EH (cell line): ENCODE results near the gene NAA80.
"Not testable (repeated sequence)": the region's sequence is repeated elsewhere in the genome, so short reads cannot be mapped to it uniquely, and the experiment has no call there.

ENCODE experiments used
- DNase-seq: peaks from one replicate; pipeline ENCODE4 v3.0.0-alpha.2; 2015; ENCODE audit warnings: low read depth

NAA80 gene

DNA sequence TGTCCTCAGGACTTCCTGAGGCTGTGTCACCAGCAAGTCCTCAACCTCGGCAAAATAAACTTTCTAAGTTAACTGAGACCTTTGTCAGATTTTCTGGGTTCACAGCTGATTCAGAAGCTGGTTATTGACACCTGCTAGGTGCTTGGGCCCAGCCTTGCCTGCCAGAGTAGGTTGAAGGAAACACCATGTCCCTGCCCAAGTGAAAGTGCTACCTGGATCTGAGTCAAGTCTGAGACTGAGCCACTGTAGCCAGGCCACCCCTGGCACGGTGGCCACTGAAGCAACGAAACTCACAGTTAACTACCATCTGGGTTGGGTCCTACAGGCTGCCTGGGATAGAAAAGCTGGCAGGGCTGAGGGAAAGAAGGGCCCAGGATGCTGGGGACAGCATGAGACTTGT is 15.1 kb upstream of the NAA80 start:
- no peak for DNase-seq

GRCh38 chr3:50312041-50312440 is 12.8 kb upstream of the NAA80 start:
- DNase-seq = not testable (repeated sequence)

DNA sequence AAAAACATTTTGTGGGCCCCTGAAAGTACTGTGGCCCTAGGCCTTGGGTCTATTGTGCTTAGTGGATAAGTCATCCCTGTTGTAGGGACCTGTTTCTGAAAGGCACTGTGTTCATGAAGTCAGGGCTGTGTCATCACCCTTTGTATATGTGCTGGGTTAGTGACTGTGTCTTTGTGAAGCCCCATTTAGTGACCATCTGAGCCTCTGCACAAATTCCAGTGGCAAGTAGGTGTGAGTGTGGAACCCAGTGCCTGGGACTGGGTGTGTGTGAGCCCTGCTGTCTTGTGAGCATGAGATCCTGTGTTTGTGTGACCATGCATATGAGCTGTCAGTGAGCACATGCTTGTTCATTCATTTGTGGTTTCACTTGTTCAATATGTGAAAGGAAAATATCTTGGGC is 5.4 kb upstream of the NAA80 start:
- no peak for DNase-seq

DNA sequence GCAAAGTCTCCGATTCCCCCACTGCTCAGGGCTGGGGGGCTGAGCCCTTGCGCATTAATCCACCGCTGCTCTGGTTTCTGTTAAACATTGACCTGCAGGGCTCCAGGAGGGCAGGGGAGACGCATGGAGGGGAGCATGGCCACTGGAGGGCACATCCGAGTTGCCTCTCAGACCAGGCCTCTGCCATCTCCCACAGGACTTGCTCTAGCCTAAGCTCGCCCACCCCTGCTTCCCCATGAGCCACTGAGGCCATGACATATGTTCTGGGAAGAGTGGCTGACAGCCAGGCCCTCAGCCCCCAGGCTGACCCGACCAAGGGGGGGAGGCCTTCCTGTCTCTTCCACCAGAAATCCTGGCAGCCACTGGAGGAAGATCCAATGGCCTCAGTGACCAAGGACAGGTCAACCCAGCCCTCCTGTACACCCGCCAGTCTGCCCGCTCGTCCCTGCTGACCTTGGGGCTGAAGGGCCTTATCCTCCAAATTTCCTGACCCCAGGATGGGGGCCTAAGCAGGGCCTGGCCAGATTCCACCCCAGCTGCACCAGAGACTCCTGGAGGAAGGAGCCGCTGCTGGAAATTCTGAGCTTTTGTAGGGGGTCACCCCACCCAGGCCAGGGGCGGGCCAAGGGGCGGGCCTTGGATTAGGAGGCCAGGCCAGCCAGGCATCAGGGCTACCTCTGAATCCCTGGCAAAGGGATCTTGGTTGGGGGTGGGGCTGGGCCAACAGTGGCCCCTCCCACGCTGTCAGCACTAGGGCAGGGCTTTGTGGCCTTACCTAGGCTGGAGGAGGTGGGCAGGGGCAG is 4.0 kb upstream of the NAA80 start, which contains the start of gene HYAL1:
HYAL1 (minus strand) TSS at position 562 of the 803 bp plus-strand sequence. CDS start 618 bp downstream, outside the sequence.
- peak; percentile 23 for DNase-seq

DNA sequence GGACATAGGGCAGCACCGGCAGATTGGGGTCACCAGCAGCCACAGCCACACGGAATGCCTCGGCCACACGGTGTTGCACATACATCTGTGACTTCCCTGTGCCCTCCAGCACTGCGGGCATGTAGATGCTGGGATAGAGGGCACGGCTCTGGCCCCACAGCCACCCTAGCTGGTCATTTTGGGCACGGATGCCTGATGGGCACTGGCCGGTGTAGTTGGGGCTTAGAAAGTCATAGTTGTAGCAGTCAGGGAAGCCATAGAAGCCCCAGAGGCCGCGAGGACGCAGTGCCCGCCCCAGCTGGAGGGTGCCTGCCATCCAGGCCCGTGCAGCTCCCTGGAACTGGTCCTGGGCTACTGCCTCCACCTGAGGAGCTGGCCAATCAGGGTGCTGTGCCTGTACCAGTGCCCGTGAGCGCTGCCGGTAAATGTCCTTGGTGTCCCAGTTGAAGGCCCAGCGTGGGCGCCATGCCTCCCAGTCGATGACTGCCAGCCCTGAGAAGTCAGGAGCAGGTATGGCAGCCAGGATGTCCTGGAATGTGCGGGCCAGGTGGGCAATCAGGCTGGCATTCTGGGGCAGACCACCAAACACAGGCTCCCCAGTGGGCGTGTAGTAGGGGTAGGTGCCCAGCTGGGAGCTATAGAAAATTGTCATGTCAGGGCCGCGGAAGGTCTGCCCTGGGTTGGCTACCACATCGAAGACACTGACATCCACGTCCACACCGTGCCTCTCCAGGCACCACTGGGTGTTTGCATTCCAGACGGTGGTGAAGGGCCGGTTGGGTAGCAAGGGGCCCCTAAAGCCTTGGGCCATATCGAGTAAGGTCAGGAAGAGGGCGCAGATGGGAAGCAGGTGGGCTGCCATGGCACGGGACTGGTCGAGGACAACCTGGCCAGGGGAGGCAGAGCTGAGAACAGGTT is 3.1 kb upstream of the NAA80 start:
- DNase-seq = no peak

DNA sequence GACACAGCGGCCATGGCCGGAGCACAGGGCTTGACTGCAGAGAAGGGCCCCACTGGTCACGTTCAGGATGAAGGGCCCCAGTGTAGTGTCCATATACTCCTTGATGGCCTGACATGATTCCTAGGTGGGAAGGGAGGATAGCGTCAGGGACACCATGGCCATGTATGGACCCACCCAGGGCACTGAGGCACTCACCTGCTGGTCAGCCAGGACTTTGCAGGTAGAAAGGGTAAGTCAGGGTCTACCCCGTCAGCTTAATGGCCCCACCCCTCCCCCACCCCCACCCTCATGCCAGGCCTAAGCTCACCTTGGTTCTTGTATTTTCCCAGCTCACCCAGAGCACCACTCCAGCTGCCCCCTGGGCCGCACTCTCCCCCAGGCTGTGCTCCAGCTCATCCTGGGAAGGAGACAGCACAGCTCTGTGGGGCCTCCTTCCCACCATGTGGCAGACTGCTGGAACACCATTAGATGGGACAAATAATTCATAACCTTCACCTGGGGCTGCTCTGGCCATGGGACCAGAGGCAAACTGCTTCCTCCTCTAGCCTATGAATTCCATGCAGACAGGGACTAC is 1.6 kb upstream of the NAA80 start:
- DNase-seq = no peak

DNA sequence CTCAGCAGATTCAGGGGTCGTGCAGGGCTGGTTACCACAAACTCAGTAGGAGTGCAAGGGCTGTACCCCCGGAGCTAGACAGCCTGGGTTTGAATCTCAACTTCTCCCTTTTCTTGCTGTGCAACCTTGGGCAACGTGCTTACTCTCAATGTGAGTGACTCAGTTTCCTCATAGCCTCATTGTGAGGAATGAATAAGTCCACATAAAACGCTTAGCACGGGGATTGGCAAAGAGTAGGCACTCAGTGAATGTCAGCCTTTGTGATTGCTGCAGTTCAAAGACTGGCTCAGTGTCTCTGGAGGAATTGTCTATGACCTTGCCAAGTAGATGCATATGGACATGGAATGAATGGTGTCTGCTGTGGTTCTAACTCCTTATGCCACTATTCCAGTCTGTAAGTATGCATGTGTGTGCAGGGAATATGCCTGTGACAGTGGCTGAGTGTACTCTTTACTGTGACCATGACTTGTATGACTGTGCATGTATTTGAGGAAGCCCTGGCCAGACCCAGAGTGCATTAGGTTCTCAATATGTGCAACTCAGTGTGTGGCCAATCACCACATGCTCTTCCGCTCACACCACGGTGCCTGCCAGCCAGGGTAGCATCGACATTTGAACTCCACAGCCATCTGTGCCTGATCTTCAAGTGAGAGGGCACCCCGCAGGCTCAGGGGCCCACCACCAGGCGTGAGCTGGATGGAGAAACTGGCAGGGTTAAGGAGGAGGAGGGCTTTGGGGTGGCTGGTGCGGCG is 900 bp upstream of the NAA80 start:
- peak; percentile 54 for DNase-seq

GRCh38 chr3:50299638-50299928 is 378 bp upstream of the NAA80 start:
- no peak for DNase-seq

DNA sequence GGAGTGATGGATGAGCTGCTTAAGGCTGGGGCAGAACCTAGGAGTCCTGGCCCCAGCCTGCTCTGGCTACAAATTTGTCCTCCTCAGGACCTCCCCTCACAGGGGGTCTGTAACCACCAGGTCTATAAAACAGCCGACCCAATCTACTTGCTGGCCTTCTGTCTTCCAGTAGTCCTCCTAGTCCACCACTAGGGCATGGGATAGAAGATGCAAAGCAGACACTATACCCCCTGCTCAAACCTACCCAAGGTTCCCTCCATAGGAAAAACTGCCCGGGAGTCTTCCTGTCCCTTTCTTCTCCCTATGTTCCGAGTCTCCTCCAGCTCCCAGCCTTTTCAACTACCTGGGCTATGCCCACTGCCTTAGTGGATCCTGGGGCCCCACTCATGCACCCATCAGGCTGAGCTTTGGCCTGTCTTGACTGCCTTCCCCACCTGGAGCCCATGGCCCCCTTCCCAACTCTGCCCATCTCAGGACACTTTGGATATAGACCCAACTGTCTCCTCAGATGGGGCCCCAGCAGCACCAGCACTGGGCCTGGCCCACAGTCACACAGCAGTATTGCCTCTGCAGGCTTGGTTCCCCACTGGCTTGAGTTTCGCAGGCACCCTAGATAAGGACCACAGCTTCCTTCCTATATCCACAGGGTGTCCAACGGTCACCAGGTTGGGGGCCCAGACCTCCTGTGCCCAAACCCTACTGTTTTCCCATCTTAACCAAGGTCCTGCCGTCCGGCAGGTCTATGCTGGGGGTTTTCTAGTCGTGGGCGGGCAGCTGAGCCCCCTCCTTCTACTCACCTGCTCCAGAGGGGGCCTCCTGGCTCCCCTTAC is 1.1 kb downstream of the NAA80 start:
- no peak for DNase-seq

GRCh38 chr3:50297384-50297775 is 1.8 kb downstream of the NAA80 start:
- DNase-seq = no peak

DNA sequence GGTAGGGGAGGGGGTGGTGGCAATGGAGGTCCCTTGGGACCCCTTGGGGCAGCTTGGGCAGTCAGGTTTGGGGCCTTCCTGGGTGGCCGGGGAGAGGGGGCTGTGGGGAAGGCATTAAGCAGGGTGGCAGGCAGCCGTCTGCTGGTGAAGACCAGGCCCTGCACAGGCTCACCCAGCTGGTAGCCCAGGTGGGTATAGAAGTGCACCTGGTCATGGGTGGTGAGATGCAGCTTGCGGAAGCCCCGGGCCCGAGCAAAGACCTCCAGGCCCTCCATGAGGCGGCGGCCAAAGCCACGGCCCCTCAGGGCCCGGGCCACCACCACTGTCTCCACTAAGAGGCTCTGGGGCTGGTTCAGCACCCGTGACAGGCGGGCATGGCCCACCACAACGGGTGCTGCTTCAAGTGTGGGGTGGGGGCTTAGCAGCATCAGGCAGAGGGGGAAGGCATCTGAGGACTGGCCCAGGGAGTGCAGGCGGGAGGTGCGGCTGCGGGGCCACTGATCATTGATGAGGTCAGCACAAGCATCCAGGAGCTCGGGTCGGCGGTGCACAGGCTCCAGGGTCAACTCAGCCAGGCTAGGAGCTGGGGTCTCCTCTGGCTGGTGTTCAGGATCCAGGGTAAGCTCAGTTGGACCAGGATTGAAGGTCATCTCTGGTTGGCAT is 2.4 kb downstream of the NAA80 start:
- no peak for DNase-seq

DNA sequence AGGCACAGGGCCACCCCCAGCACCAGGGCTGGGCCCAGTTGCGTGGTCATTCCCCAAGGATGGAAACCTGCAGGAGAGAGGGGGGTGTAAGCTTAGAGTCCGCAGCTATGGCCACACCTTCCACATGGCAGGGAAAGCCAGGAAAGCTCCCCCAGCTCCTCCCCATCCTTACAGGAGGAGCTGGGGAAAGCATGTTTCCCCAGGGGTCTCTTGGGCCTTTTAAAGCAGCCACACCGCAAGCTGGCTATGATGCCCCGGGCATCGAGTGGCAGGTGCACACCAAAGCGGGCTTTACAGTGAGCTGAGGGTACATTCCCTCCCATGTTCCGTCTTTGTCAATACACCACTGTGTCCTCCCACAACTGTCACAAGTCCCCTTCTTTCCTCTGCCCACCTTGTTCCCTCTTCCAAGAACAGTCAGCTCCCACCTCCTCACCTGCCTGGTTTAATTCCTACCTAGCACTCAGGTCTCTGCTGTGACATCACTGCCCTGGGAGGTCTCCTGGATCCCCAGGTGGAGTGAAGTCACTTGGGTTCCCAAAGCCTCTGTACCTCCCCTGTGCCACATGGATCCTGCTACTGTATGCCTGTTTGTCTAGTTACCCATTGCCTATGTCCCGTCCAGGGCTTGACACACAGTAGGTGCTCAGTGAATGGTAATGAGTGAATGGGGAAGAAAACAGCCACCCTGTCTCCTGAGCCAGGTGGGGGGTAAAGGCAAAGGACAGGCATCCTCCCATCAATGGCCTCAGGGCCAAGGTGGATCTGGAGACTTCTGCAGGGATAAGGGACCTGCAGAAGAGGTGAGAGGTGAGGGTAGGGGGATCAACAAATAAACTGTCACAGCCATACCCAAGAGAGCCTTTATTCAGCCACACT is 3.4 kb downstream of the NAA80 start:
- no peak for DNase-seq

DNA sequence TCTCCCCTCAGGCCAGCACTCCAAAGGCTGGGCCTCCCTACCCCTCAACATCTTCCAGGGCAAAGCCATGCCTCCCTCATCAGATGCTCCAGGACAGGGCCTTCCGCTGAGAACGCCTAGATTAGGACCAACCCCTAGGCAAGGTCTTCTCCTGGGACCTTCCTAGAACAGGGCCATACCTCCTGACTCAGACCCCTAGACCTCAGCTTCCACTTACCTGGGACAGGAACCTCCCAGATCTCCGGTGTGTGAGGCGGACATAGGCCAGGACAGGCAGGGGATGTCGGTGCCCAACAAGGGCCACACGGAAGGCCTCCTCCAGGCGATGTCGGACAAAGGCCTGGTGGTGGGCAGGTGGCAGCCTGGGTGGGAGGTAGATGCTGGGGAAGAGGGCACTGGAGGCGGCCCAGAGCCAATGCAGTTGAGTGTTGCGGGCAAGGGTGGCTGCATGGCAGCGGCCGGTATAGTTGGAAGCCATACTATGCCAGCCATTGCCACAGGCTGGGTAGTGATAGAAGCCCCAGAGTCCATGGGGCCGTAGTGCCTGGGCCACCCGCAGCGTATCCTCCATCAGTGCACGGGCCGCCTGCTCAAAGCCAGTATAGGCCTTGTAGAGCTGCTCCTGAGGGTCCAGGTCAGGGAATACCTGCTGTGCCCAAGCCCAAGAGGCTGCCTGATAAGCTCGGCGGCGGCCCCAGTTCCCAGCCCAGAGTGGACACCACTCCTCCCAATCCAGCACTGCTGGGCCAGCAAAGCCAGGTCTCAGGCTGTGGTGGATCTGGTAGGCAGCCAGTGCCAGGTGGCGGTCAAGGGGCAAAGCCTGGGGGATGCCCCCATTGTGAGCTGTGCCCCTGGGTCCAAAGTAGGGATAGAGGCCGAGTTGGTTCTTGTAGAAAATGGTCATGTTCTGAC is 4.5 kb downstream of the NAA80 start:
- no peak for DNase-seq

GRCh38 chr3:50294089-50294488 is 5.1 kb downstream of the NAA80 start:
- DNase-seq = no peak

- DNase-seq = no peak
Observed at GRCh38 chr3:50293079-50293801, 6.0 kb downstream of the NAA80 start.

DNA sequence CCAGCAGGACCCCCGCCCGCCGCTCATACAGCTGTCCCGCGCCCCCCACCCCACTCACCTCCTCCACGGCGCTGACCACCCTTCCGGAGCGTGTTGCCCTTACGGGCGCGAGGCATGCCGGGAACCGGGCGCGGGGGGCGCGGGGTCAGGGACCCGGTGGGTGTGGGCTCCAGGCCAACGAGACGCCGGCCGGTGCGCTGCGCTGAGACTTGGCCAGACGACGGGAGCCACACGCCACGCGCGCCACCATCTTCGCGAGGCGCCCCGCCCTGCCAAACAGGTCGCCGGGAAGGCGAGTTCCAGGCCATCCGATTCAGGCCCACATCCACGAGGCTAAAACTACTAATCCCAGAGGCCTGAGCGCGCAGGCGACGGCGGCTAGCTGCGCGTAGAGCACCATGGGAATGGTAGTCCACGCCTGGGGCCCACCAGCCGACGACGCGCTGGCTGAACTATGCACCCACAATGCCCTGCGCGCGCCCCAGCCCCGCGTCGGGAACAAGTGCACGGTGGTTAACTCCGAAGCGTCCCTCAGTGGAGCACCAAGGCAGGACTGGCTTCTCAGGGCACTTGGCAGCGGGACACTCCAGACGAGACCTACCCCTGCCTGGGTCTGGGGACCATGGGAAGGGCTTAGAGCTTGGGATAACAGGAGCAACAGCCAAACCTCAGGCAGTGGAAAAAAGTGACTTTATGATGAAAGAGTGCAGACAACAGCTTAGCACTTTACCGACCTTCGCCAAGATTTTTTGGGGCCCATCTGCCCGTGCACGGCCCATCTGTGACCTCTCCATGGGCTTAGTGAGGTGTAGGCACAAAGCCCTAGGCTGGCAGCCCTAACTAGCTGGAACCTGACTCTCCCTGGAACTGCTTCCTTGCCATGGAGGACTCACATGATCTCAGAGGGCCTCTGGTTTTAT is 6.8 kb downstream of the NAA80 start, which contains the start of gene IFRD2:
IFRD2 (minus strand) TSS at position 271 of the 920 bp plus-strand sequence; CDS start at position 116, 155 bp downstream.
- DNase-seq = peak; percentile 98
